Lower lobe of right lung (tissue), 2 donors: ENCODE results near the gene SYT1. TPM values are rescaled to one million over a fixed set of nuclear protein-coding genes. Genes with fewer than 3 reads are reported as not detected.

Experiments
- ATAC-seq, 2 donors: fragments of 200-7000 bp; cut with Tn5 transposase; one replicate each; pipeline ENCODE4 v1.9.1; 2020 to 2022; ENCODE audit warnings: mild to moderate bottlenecking in 2 of 2, moderate library complexity in 2 of 2
- DNase-seq: peaks from one replicate; pipeline ENCODE4 v3.0.0-alpha.2; 2020
- H3K27ac ChIP-seq: fragments of 200-600 bp; one replicate; pipeline ENCODE4 v1.8.0; 2022
- H3K27me3 ChIP-seq: fragments of 200-600 bp; one replicate; pipeline ENCODE4 v1.8.0; 2022; ENCODE audit warnings: low read depth
- H3K36me3 ChIP-seq: fragments of 200-600 bp; one replicate; pipeline ENCODE4 v1.8.0; 2022; ENCODE audit warnings: mild to moderate bottlenecking
- H3K4me1 ChIP-seq: fragments of 200-600 bp; one replicate; pipeline ENCODE4 v1.8.0; 2022
- H3K4me3 ChIP-seq: fragments of 200-600 bp; one replicate; pipeline ENCODE4 v1.8.0; 2022; ENCODE audit warnings: mild to moderate bottlenecking
- H3K9me3 ChIP-seq: fragments of 200-600 bp; one replicate; pipeline ENCODE4 v1.8.0; 2022
- intact Hi-C: fragments of 100-400 bp; cut with DNase I; formaldehyde crosslinking; loops from one replicate; pipeline ENCODE4 v1.11.0; 2022
- total RNA-seq: library from RNA; stranded (reverse); fragmentation: NEBNext Ultra II Directional; extraction: Animal tissue kit (Norgen Biotek cat#: 25700); gene quantifications from one replicate; pipeline ENCODE4 v1.2.1, GENCODE V29; 2021
- TF ChIP-seq, protein P1 (sequence below): fragments of 200-600 bp; IDR thresholded peaks from one replicate; pipeline ENCODE4 v1.8.0; 2022; ENCODE audit warnings: antibody characterized with exemption, mild to moderate bottlenecking
- donor health status: DM: no; HTN: yes; CAD: no; lungs with severe emphysema.

SYT1 gene
- total RNA-seq, 1 donor from 2014 or later: 0.95 TPM

DNA sequence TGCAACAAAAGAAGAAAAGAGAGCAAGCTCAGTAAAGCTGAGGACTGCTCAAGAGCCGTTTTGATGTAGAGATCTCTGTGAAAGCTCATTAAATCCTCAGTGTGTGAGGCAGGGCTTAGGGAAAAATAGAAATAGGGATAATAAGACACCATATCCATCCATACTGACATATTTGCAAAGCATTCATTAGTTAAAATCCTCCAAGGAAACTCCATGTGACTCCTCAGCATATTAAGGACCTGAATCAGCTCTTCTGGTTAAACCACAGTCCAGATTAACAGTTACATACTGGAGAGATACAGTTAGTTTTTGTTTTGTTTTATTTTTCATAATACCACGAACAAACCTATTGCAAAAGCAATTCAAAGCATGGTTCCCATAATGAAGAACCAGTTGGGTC lies 538.0 kb downstream of the SYT1 start:
- H3K4me3 ChIP-seq: no peak overlapping the region
- TF ChIP-seq, protein P1, sequence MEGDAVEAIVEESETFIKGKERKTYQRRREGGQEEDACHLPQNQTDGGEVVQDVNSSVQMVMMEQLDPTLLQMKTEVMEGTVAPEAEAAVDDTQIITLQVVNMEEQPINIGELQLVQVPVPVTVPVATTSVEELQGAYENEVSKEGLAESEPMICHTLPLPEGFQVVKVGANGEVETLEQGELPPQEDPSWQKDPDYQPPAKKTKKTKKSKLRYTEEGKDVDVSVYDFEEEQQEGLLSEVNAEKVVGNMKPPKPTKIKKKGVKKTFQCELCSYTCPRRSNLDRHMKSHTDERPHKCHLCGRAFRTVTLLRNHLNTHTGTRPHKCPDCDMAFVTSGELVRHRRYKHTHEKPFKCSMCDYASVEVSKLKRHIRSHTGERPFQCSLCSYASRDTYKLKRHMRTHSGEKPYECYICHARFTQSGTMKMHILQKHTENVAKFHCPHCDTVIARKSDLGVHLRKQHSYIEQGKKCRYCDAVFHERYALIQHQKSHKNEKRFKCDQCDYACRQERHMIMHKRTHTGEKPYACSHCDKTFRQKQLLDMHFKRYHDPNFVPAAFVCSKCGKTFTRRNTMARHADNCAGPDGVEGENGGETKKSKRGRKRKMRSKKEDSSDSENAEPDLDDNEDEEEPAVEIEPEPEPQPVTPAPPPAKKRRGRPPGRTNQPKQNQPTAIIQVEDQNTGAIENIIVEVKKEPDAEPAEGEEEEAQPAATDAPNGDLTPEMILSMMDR: no peak
- H3K27ac ChIP-seq: no peak overlapping the region
- no peaks in the 10 kb centered on the region for H3K27me3 ChIP-seq
- intact Hi-C loops: no loop called here
- DNase-seq (no peak), ATAC-seq (no peak)
- no peaks in the 10 kb centered on the region for H3K4me1 ChIP-seq
- H3K36me3 ChIP-seq: no peaks in the 10 kb centered on the region
- no peaks in the 10 kb centered on the region for H3K9me3 ChIP-seq

DNA sequence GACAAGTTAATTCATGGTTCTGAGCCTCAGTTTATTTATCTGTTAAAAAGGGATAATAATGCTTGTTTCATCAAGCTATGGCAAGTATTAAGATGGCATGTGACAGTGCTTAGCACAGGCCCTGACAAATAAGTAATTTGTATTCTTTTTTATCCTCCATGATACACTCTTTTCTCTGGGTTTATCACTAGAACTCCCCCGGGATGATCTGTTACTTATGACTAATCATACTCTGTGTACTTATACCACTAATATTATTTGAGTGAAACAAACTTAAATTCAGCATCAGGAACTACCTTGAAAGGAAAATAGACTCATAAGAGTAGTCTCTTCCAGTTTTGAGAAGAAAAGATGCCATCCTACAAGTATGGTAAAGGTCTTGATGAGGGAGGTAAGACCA lies 542.4 kb downstream of the SYT1 start:
- no peak for DNase-seq
- Histone ChIP-seq H3K9me3 (no peaks in the 10 kb centered on the region), H3K36me3 (no peaks in the 10 kb centered on the region), H3K4me1 (peaks cover 6% of the 10 kb centered on the region), H3K27me3 (no peaks in the 10 kb centered on the region), H3K27ac (no peak overlapping the region), H3K4me3 (no peak overlapping the region)
- no peak for ATAC-seq
- TF ChIP-seq, protein P1: no peak
- intact Hi-C loops: no loop called here

GRCh38 chr12:79407671-79408622 lies 543.4 kb downstream of the SYT1 start:
- ATAC-seq (peak; percentile 65 to 81), DNase-seq (no peak)
- TF ChIP-seq, protein P1: peak; percentile 59
- H3K9me3 ChIP-seq: no peaks in the 10 kb centered on the region
- H3K27ac ChIP-seq: no peak overlapping the region
- peaks cover 6% of the 10 kb centered on the region for H3K4me1 ChIP-seq
- H3K27me3 ChIP-seq: no peaks in the 10 kb centered on the region
- intact Hi-C loops: no loop called here
- H3K4me3 ChIP-seq: no peak overlapping the region
- no peaks in the 10 kb centered on the region for H3K36me3 ChIP-seq

DNA sequence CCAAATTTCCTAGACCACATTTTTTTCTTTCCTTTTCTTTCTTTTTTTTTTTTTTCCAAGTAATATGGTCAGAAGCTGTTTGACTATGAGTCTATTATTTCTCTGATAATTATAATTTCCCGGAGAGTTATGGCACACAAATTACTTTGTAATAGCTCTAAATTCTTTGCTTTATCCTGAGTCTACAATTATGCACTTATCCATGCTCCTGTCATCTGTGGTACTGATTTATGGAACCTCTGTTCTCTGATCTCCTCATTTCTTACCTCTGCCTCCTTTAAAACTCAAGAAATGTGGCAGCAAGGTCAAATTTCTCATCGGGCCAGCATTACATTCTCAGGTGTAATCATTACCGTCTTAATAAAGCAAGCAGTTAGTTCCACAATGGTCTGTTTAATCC lies 544.1 kb downstream of the SYT1 start:
- TF ChIP-seq, protein P1: no peak
- intact Hi-C loops: no loop called here
- H3K27ac ChIP-seq: no peak overlapping the region
- no peaks in the 10 kb centered on the region for H3K27me3 ChIP-seq
- DNase-seq (no peak), ATAC-seq (no peak)
- H3K9me3 ChIP-seq: no peaks in the 10 kb centered on the region
- peaks cover 6% of the 10 kb centered on the region for H3K4me1 ChIP-seq
- H3K36me3 ChIP-seq: no peaks in the 10 kb centered on the region
- H3K4me3 ChIP-seq: no peak overlapping the region

DNA sequence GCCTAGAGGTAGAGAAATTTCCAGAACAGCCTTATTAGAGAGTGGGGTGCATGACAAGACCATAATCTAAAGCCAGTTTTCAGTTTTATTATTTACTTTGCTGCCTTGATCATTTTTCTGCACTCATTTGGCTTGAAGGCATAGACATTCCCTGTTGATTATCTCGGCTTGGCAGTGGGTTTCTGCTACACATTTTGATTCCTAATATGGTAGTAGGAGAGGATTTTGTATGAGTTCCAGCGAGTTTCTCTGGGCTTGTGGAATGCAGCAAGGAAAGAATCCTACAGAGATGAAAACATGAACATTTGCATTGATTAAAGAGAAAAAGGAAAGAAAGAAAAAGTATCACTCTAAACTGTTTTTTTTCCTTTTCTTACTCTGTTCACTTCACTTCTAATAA lies 545.0 kb downstream of the SYT1 start:
- peaks cover 6% of the 10 kb centered on the region for H3K4me1 ChIP-seq
- ATAC-seq: no peak

More for the DNA sequence above, 545.0 kb downstream of the SYT1 start:
- TF ChIP-seq, protein P1: no peak
- H3K36me3 ChIP-seq: no peaks in the 10 kb centered on the region
- no peak overlapping the region for H3K4me3 ChIP-seq
- H3K27ac ChIP-seq: no peak overlapping the region
- intact Hi-C loops: no loop called here
- no peaks in the 10 kb centered on the region for H3K9me3 ChIP-seq
- H3K27me3 ChIP-seq: no peaks in the 10 kb centered on the region
- no peak for DNase-seq
